Limb (tissue), 2 donors: Measurements from ENCODE around the gene RFC4.
A peak's percentile ranks its signal among the peaks of the same experiment; 100 is the strongest.
"Not testable (repeated sequence)": the region's sequence is repeated elsewhere in the genome, so short reads cannot be mapped to it uniquely, and the experiment has no call there.

Experiments
- DNase-seq, 2 donors: peaks; one replicate each; pipeline ENCODE4 v3.0.0-alpha.2; 2016; ENCODE audit errors: extremely low spot score in 2 of 2

The RFC4 gene

GRCh38 chr3:186825294-186825821 is 19.1 kb upstream of the RFC4 start:
- DNase-seq, result peak in 1 of 2 donors; percentile 63

GRCh38 chr3:186824430-186825139 is 18.3 kb upstream of the RFC4 start:
- no peak for DNase-seq

- no peak for DNase-seq
Observed at GRCh38 chr3:186823386-186823785, 17.1 kb upstream of the RFC4 start.

- DNase-seq, result not testable (repeated sequence)
Observed at GRCh38 chr3:186822388-186822759, 16.1 kb upstream of the RFC4 start.

- peak in 1 of 2 donors; percentile 16 for DNase-seq
Observed at GRCh38 chr3:186821429-186822387, 15.4 kb upstream of the RFC4 start.

- no peak for DNase-seq
Observed at GRCh38 chr3:186818956-186819355, 12.7 kb upstream of the RFC4 start.

- no peak for DNase-seq
Observed at GRCh38 chr3:186818516-186818915, 12.2 kb upstream of the RFC4 start.

GRCh38 chr3:186815435-186815834 is 9.2 kb upstream of the RFC4 start:
- DNase-seq, result no peak

GRCh38 chr3:186814100-186814499 is 7.8 kb upstream of the RFC4 start:
- no peak for DNase-seq

GRCh38 chr3:186811313-186811712 is 5.0 kb upstream of the RFC4 start:
- DNase-seq, result not testable (repeated sequence)

- no peak for DNase-seq
Observed at GRCh38 chr3:186810336-186810996, 4.2 kb upstream of the RFC4 start.

GRCh38 chr3:186807231-186807630 is 949 bp upstream of the RFC4 start:
- DNase-seq, result no peak

GRCh38 chr3:186803447-186803846 is 2.8 kb downstream of the RFC4 start:
- DNase-seq, result not testable (repeated sequence)

- DNase-seq, result no peak
Observed at GRCh38 chr3:186802701-186803100, 3.6 kb downstream of the RFC4 start.

GRCh38 chr3:186800285-186800684 is 6.0 kb downstream of the RFC4 start:
- DNase-seq, result no peak

GRCh38 chr3:186798239-186798874 is 7.9 kb downstream of the RFC4 start:
- DNase-seq, result no peak

GRCh38 chr3:186790261-186790981 is 15.9 kb downstream of the RFC4 start:
- no peak for DNase-seq

GRCh38 chr3:186789554-186790260 is 16.6 kb downstream of the RFC4 start:
- DNase-seq, result no peak

GRCh38 chr3:186788482-186789370 is 17.6 kb downstream of the RFC4 start:
- no peak for DNase-seq
